K562 (cell line): ENCODE results near the gene DLG4. TPM values are rescaled to one million over a fixed set of nuclear protein-coding genes. Genes with fewer than 3 reads are reported as not detected.

ENCODE experiments used
- C11orf30 ChIP-seq: fragments of 450-650 bp; IDR thresholded peaks from 2 replicates; pipeline ENCODE4 v1.6.1; 2016; ENCODE audit warnings: low read depth, mild to moderate bottlenecking
- CCNT2 ChIP-seq: IDR thresholded peaks from 2 replicates; pipeline ENCODE4 v1.6.1; 2011; ENCODE audit warnings: borderline replicate concordance, low read depth, mild to moderate bottlenecking, moderate library complexity, mixed read lengths, low read length; ENCODE audit not compliant: insufficient read length; ENCODE audit errors: extremely low read depth
- DMBX1 ChIP-seq: fragments of 250-450 bp; sonication (Bioruptor Pico); IDR thresholded peaks from 2 replicates; pipeline ENCODE4 v1.8.0; 2022; ENCODE audit warnings: inconsistent platforms, mild to moderate bottlenecking, moderate library complexity, borderline replicate concordance
- DNMT1 ChIP-seq: fragments of 450-650 bp; IDR thresholded peaks from 2 replicates; pipeline ENCODE4 v1.6.1; 2016; ENCODE audit warnings: antibody characterized with exemption, mild to moderate bottlenecking
- FIP1L1 ChIP-seq: fragments of 200-400 bp; formaldehyde crosslinking; IDR thresholded peaks from 2 replicates; pipeline ENCODE4 v1.6.1; 2018; ENCODE audit warnings: mild to moderate bottlenecking, low read depth, low read length; ENCODE audit not compliant: poor library complexity, severe bottlenecking
- FOS ChIP-seq: IDR thresholded peaks from 3 replicates; pipeline ENCODE4 v1.6.1; 2011; ENCODE audit not compliant: insufficient read length; ENCODE audit errors: extremely low read depth
- HDAC1 ChIP-seq, 2 experiments: fragments of 450-650 bp; IDR thresholded peaks; 2 replicates each; pipeline ENCODE4 v1.6.1; 2016 to 2017; ENCODE audit warnings: inconsistent platforms in 1 of 2, mild to moderate bottlenecking in 1 of 2, moderate library complexity in 1 of 2
- HDGF ChIP-seq: fragments of 450-650 bp; IDR thresholded peaks from 2 replicates; pipeline ENCODE4 v1.6.1; 2016
- JUNB ChIP-seq: fragments of 450-650 bp; formaldehyde crosslinking; conservative IDR thresholded peaks from 2 replicates; pipeline ENCODE4 v1.4.0; 2020; ENCODE audit warnings: mild to moderate bottlenecking
- LEF1 ChIP-seq: fragments of 450-650 bp; IDR thresholded peaks from 2 replicates; pipeline ENCODE4 v1.6.1; 2016; ENCODE audit warnings: mild to moderate bottlenecking
- MAZ ChIP-seq, 2 experiments: fragments of 450-650 bp in 1 of 2; sonication (generic) in 1 of 2; formaldehyde crosslinking; IDR thresholded peaks in 1 of 2; conservative IDR thresholded peaks in 1 of 2; 2 replicates each; pipeline versions ENCODE4 v1.4.0 to v1.5.0; 2020; ENCODE audit warnings: mild to moderate bottlenecking in 1 of 2, missing genetic modification reagents in 1 of 2
- MECOM ChIP-seq: fragments of 250-450 bp; sonication (Bioruptor Pico); IDR thresholded peaks from 2 replicates; pipeline ENCODE4 v1.8.0; 2022; ENCODE audit warnings: inconsistent platforms
- MNT ChIP-seq, 2 experiments: fragments of 450-650 bp; conservative IDR thresholded peaks; 2 replicates each; pipeline ENCODE4 v1.6.1; 2017; ENCODE audit warnings: mild to moderate bottlenecking in 2 of 2, moderate library complexity in 2 of 2
- MTA1 ChIP-seq: fragments of 450-650 bp; IDR thresholded peaks from 2 replicates; pipeline ENCODE4 v1.6.1; 2017; ENCODE audit warnings: borderline replicate concordance
- NR2F6 ChIP-seq: fragments of 450-650 bp; formaldehyde crosslinking; IDR thresholded peaks from 2 replicates; pipeline ENCODE4 v1.4.0; 2020; ENCODE audit warnings: mild to moderate bottlenecking
- PATZ1 ChIP-seq: fragments of 250-450 bp; sonication (Bioruptor Pico); IDR thresholded peaks from 2 replicates; pipeline ENCODE4 v1.5.0; 2020; ENCODE audit warnings: mild to moderate bottlenecking, borderline replicate concordance
- PHTF2 ChIP-seq: fragments of 250-450 bp; sonication (Bioruptor Pico); IDR thresholded peaks from 2 replicates; pipeline ENCODE4 v1.5.0; 2021; ENCODE audit warnings: mild to moderate bottlenecking
- RHOXF2B ChIP-seq: fragments of 250-450 bp; sonication (Bioruptor Pico); conservative IDR thresholded peaks from 2 replicates; pipeline ENCODE4 v1.5.1; 2021
- SAP30 ChIP-seq: fragments of 200-600 bp; sonication (generic); IDR thresholded peaks from 2 replicates; pipeline ENCODE4 v1.6.1; 2012; ENCODE audit warnings: borderline replicate concordance, low read depth, mild to moderate bottlenecking, moderate library complexity, low read length, control low read depth, inconsistent platforms; ENCODE audit not compliant: insufficient read depth, poor library complexity, severe bottlenecking
- SMARCB1 ChIP-seq: IDR thresholded peaks from 2 replicates; pipeline ENCODE4 v1.6.1; 2011; ENCODE audit warnings: improper control_type of control experiment, low read depth; ENCODE audit not compliant: insufficient read length
- SNRNP70 ChIP-seq: fragments of 200-400 bp; formaldehyde crosslinking; optimal IDR thresholded peaks from 2 replicates; pipeline ENCODE3; 2017; ENCODE audit warnings: low read depth, low read length
- SP1 ChIP-seq: sonication (generic); formaldehyde crosslinking; IDR thresholded peaks from 2 replicates; pipeline ENCODE4 v1.8.1; 2022; ENCODE audit warnings: mild to moderate bottlenecking, missing genetic modification reagents
- ZBED1 ChIP-seq: IDR thresholded peaks from 2 replicates; pipeline ENCODE4 v1.6.1; 2014
- ZNF121 ChIP-seq: sonication (generic); formaldehyde crosslinking; conservative IDR thresholded peaks from 2 replicates; pipeline ENCODE4 v1.8.0; 2022; ENCODE audit warnings: missing genetic modification reagents
- ZNF324 ChIP-seq: fragments of 250-450 bp; sonication (Bioruptor Pico); IDR thresholded peaks from 2 replicates; pipeline ENCODE4 v1.4.0; 2020; ENCODE audit warnings: mild to moderate bottlenecking
- ZNF696 ChIP-seq: fragments of 250-450 bp; sonication (Bioruptor Pico); conservative IDR thresholded peaks from 2 replicates; pipeline ENCODE4 v1.4.0; 2020; ENCODE audit warnings: mild to moderate bottlenecking, moderate library complexity
- polyA plus RNA-seq, 8 experiments: library from polyadenylated mRNA; depleted of rRNA in 4 of 8; stranded (reverse) in 5 of 8; unstranded in 3 of 8; fragments of >200 nt; fragmentation: Nextera tagmentation in 2 of 8; fragmentation: Illumina TruSeq in 1 of 8; extraction: Ambion mirVana in 2 of 8; extraction: Trizol in 1 of 8; gene quantifications; 2 replicates each; pipeline versions ENCODE4 v1.2.1 to v1.2.3, GENCODE V29; 2011 to 2014; ENCODE audit warnings: inconsistent platforms in 1 of 8, missing spikeins in 1 of 8
- total RNA-seq, 7 experiments: library from RNA; depleted of rRNA in 6 of 7; stranded (reverse); fragments of >200 nt in 6 of 7; fragmentation: Illumina TruSeq in 2 of 7; extraction: Trizol in 2 of 7; gene quantifications; 2 replicates each; pipeline versions ENCODE4 v1.2.1 to v1.2.3, GENCODE V29; 2011 to 2021; ENCODE audit warnings: low replicate concordance in 1 of 7

The DLG4 gene
- total and polyA plus RNA-seq, 9 of the 15 experiments (the other 6 are each of a cell fraction or from before 2014, with no cell fraction given), result 0.03 to 12.0 (median 4.1) TPM

GRCh38 chr17:7234083-7234951 is 14.7 kb upstream of the DLG4 start, which contains the start of gene DVL2 (continued):
- TF ChIP-seq MTA1 (0 out of 2 replicates have a peak, but pooled peaks have one; percentile 16), HDAC1 (IDR thresholded peaks at IDR 0.05) (peak in 1 of 2 experiments; percentile 89; a peak in 2 of 4 replicates), MECOM (CRISPR knock-in tag) (peak; percentile 53; the same call in 1 of the 2 replicates), ZNF696 (0 out of 2 replicates have a peak, but pooled peaks have one; percentile 13), LEF1 (peak; percentile 77), RHOXF2B (CRISPR knock-in tag) (peak; percentile 94; the same call in 1 of the 2 replicates), NR2F6 (CRISPR knock-in tag) (peak; percentile 87), PATZ1 (0 out of 2 replicates have a peak, but pooled peaks have one; percentile 46), DMBX1 (0 out of 2 replicates have a peak, but pooled peaks have one; percentile 34), FOS (peak; percentile 91), SAP30 (peak; percentile 47), FIP1L1 (peak; percentile 67), CCNT2 (peak; percentile 86), PHTF2 (CRISPR knock-in tag) (peak; percentile 38; the same call in 1 of the 2 replicates), DNMT1 (peak; percentile 26; the same call in 1 of the 2 replicates), ZNF324 (CRISPR knock-in tag) (peak; percentile 57), ZBED1 (peak; percentile 69; the same call in 1 of the 2 replicates), SMARCB1 (no peak), HDGF (no peak), JUNB (CRISPR knock-in tag) (0 out of 2 replicates have a peak, but pooled peaks have one; percentile 12), C11orf30 (peak; percentile 90), MAZ (CRISPR knock-in tag; conservative IDR thresholded peaks at IDR 0.05 in 1 of 2, IDR thresholded peaks at IDR 0.05 in 1 of 2) (peak; percentile 86 to 95), SP1 (peak; percentile 81), SNRNP70 (no peak), MNT (conservative IDR thresholded peaks at IDR 0.05) (peak; percentile 89 to 94), ZNF121 (CRISPR knock-in tag) (no peak)
